ENCODE data around the gene RAB6A. TPM values are rescaled to one million over a fixed set of nuclear protein-coding genes. Genes with fewer than 3 reads are reported as not detected.

Gene RAB6A
- total RNA-seq, 4 donors from 2014 or later = 49.0 to 232 (median 206) TPM

DNA sequence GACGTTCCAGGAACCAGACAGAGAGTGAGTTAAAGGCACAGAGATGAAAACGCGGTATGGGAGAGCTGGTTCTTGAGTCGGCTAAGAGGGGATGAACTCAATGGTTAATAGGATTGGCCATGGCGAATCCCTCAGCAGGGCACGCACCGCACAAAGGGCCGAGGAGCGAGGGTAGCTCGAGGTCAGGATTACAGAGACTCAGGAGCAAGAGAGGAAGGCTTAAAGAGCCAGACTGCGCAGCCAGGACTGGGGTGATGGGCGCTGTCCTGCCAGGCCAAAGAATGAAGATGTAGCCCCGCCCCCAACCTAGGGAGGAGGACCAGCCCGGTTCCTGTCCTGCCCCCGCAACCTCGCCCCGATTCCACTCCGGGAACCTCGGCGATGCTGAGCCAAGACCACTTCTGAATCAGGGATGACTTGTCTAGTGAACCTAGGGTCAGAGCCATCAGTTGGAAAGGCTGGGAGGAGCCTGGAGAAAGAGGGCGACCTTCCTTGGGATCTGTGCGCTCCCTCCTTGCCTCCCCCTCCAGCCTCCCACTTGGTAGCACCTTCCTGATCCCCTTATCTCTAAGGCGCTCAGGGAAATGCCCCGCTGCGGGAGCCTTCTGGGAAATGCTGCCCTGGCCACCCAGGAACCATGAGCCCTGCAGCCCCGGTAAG, 114.8 kb downstream of the RAB6A start, which contains the start of gene PLEKHB1:
Gene PLEKHB1 (plus strand): TSS at position 610 of the 660 bp plus-strand sequence. CDS start 28 bp downstream, at position 638.
- TF ChIP-seq, protein P1, sequence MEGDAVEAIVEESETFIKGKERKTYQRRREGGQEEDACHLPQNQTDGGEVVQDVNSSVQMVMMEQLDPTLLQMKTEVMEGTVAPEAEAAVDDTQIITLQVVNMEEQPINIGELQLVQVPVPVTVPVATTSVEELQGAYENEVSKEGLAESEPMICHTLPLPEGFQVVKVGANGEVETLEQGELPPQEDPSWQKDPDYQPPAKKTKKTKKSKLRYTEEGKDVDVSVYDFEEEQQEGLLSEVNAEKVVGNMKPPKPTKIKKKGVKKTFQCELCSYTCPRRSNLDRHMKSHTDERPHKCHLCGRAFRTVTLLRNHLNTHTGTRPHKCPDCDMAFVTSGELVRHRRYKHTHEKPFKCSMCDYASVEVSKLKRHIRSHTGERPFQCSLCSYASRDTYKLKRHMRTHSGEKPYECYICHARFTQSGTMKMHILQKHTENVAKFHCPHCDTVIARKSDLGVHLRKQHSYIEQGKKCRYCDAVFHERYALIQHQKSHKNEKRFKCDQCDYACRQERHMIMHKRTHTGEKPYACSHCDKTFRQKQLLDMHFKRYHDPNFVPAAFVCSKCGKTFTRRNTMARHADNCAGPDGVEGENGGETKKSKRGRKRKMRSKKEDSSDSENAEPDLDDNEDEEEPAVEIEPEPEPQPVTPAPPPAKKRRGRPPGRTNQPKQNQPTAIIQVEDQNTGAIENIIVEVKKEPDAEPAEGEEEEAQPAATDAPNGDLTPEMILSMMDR (IDR thresholded peaks at IDR 0.05) = no peak
- TF ChIP-seq EP300 (IDR thresholded peaks at IDR 0.05; ENCODE audit: low read depth) (no peak), POLR2A (IDR thresholded peaks at IDR 0.05) (no peak), POLR2AphosphoS5 (IDR thresholded peaks at IDR 0.05) (no peak)
- in situ Hi-C loops (cut with MboI; ENCODE audit: low pct_ligation_motif_present in 1 of 4, low pct_unique_long_range_greater_than_20kb in 1 of 4, low sequenced_read_pairs in 3 of 4) (no loop called here), intact Hi-C loops (cut with DNase I; ENCODE audit: low total_unique reads) (no loop called here)
- H3K36me3 ChIP-seq = no peaks in the 10 kb centered on the region
- DNase-seq = no peak
- H3K9me3 ChIP-seq = no peaks in the 10 kb centered on the region
- H3K27ac ChIP-seq = peak within 1 kb of the TSS in 2 of 4 donors; percentile 46 to 54
- no peaks in the 10 kb centered on the region for H3K27me3 ChIP-seq
- peak within 1 kb of the TSS in 2 of 4 donors; percentile 29 to 36 for H3K4me3 ChIP-seq
- 66 to 79% methylated on average over 10 to 26 of the region's 26 CpGs for WGBS, 2 donors (ENCODE audit: low coverage in 1 of 2)
- H3K4me1 ChIP-seq = peaks cover 0 to 5% (median 2%) of the 10 kb centered on the region in 4 donors

- Histone ChIP-seq H3K36me3 (no peaks in the 10 kb centered on the region), H3K4me1 (peaks cover 0 to 5% (median 2%) of the 10 kb centered on the region in 4 donors), H3K4me3 (no peak overlapping the region), H3K27me3 (no peaks in the 10 kb centered on the region), H3K27ac (no peak overlapping the region), H3K9me3 (no peaks in the 10 kb centered on the region)
- 60 to 63% methylated on average over 5 to 16 of the region's 16 CpGs for WGBS, 2 donors (ENCODE audit: low coverage in 1 of 2)
- no peak for DNase-seq
- in situ Hi-C loops (cut with MboI; ENCODE audit: low pct_ligation_motif_present in 1 of 4, low pct_unique_long_range_greater_than_20kb in 1 of 4, low sequenced_read_pairs in 3 of 4) (no loop called here), intact Hi-C loops (cut with DNase I; ENCODE audit: low total_unique reads) (no loop called here)
- TF ChIP-seq POLR2A (IDR thresholded peaks at IDR 0.05) (no peak), POLR2AphosphoS5 (IDR thresholded peaks at IDR 0.05) (no peak), EP300 (IDR thresholded peaks at IDR 0.05; ENCODE audit: low read depth) (no peak)
- TF ChIP-seq, protein P1 (IDR thresholded peaks at IDR 0.05) = no peak
Observed at GRCh38 chr11:73645121-73645969, 115.5 kb downstream of the RAB6A start.

- in situ Hi-C loops (cut with MboI; ENCODE audit: low pct_ligation_motif_present in 1 of 4, low pct_unique_long_range_greater_than_20kb in 1 of 4, low sequenced_read_pairs in 3 of 4) = no loop called here
- H3K4me1 ChIP-seq = no peaks in the 10 kb centered on the region
- H3K4me3 ChIP-seq = no peak overlapping the region
- TF ChIP-seq EP300 (IDR thresholded peaks at IDR 0.05; ENCODE audit: low read depth) (no peak), POLR2AphosphoS5 (IDR thresholded peaks at IDR 0.05) (no peak)
- H3K9me3 ChIP-seq = no peaks in the 10 kb centered on the region
- no peaks in the 10 kb centered on the region for H3K36me3 ChIP-seq
- H3K27ac ChIP-seq = no peak overlapping the region
- intact Hi-C loops (cut with DNase I; ENCODE audit: low total_unique reads) = no loop called here
- DNase-seq = no peak
- H3K27me3 ChIP-seq = no peaks in the 10 kb centered on the region
Observed at GRCh38 chr11:73641668-73642067, 119.2 kb downstream of the RAB6A start.

GRCh38 chr11:73640592-73640991, 120.3 kb downstream of the RAB6A start:
- Histone ChIP-seq H3K4me1 (no peaks in the 10 kb centered on the region), H3K27me3 (no peaks in the 10 kb centered on the region), H3K4me3 (no peak overlapping the region), H3K36me3 (no peaks in the 10 kb centered on the region), H3K9me3 (no peaks in the 10 kb centered on the region), H3K27ac (no peak overlapping the region)
- DNase-seq = no peak
- no peak for TF ChIP-seq POLR2AphosphoS5 (IDR thresholded peaks at IDR 0.05)
- TF ChIP-seq, protein P1 (IDR thresholded peaks at IDR 0.05) = no peak
- no peak for TF ChIP-seq EP300 (IDR thresholded peaks at IDR 0.05; ENCODE audit: low read depth)
- no peak for TF ChIP-seq POLR2A (IDR thresholded peaks at IDR 0.05)
- intact Hi-C loops (cut with DNase I; ENCODE audit: low total_unique reads) = no loop called here
- in situ Hi-C loops (cut with MboI; ENCODE audit: low pct_ligation_motif_present in 1 of 4, low pct_unique_long_range_greater_than_20kb in 1 of 4, low sequenced_read_pairs in 3 of 4) = no loop called here
- WGBS, 2 donors (ENCODE audit: low coverage in 1 of 2) = 48 to 66% methylated on average over 2 of the region's 2 CpGs
